H1 (cell line): ENCODE measurements around the gene CCDC93. TPM values are rescaled to one million over a fixed set of nuclear protein-coding genes. Genes with fewer than 3 reads are reported as not detected.

Source experiments
- CTCF ChIA-PET: fragments of 300-600 bp; sonication (Branson Sonifier 250); formaldehyde crosslinking; loops from one replicate; lab custom pipeline; 2021; ENCODE audit not compliant: partially characterized antibody; lab: Charles Lee
- POLR2A ChIA-PET: fragments of 300-600 bp; sonication (Branson Sonifier 250); formaldehyde crosslinking; loops from one replicate; lab custom pipeline; 2021; ENCODE audit warnings: inconsistent platforms; ENCODE audit not compliant: partially characterized antibody; lab: Charles Lee
- DNase-seq, 2 experiments: peaks; one replicate each; pipeline versions ENCODE4 v3.0.0 to v3.0.0-alpha.2; 2010 to 2022; ENCODE audit warnings: low spot score in 2 of 2, low read depth in 1 of 2, mixed read lengths in 1 of 2
- FAIRE-seq: peaks from 2 replicates; lab custom pipeline; 2011; peaks lifted over from hg19 to GRCh38; lab: Jason Lieb, UNC
- H2AFZ ChIP-seq: 2 replicates; pipeline ENCODE4 v1.8.1; 2012; ENCODE audit warnings: low read length, inconsistent platforms
- H2AK5ac ChIP-seq: 2 replicates; pipeline ENCODE4 v1.6.1; 2013; ENCODE audit warnings: low read depth, low read length
- H2BK120ac ChIP-seq: replicated peaks from 2 replicates; pipeline ENCODE3; 2013; ENCODE audit warnings: low read depth, low read length, inconsistent platforms
- H2BK12ac ChIP-seq: 2 replicates; pipeline ENCODE4 v1.6.1; 2013; ENCODE audit warnings: low read depth, low read length
- H2BK15ac ChIP-seq: 2 replicates; pipeline ENCODE4 v1.6.1; 2013; ENCODE audit warnings: low read length
- H2BK20ac ChIP-seq: 2 replicates; pipeline ENCODE4 v1.6.1; 2013; ENCODE audit warnings: low read length
- H2BK5ac ChIP-seq: 2 replicates; pipeline ENCODE4 v1.6.1; 2013; ENCODE audit warnings: low read depth, low read length
- H3K14ac ChIP-seq: 2 replicates; pipeline ENCODE4 v1.6.1; 2013; ENCODE audit warnings: inconsistent platforms; ENCODE audit not compliant: insufficient read length
- H3K18ac ChIP-seq: 2 replicates; pipeline ENCODE4 v1.6.1; 2013; ENCODE audit warnings: low read length; ENCODE audit errors: extremely low read depth
- H3K23ac ChIP-seq: 2 replicates; pipeline ENCODE4 v1.6.1; 2013; ENCODE audit warnings: inconsistent platforms; ENCODE audit not compliant: insufficient read length
- H3K23me2 ChIP-seq: 2 replicates; pipeline ENCODE4 v1.6.1; 2013; ENCODE audit warnings: low read depth, low read length
- H3K27ac ChIP-seq: 2 replicates; pipeline ENCODE4 v1.6.1; 2011; ENCODE audit warnings: low read depth, low read length, inconsistent platforms
- H3K27me3 ChIP-seq, 4 experiments: replicated peaks in 1 of 4; 1 replicate in 1 of 4; 2 replicates in 3 of 4; pipeline versions ENCODE4 v1.6.1 to v1.8.1; 2011 to 2013; ENCODE audit warnings: low read length in 3 of 4, mild to moderate bottlenecking in 3 of 4, inconsistent platforms in 2 of 4, mixed read lengths in 2 of 4, moderate library complexity in 1 of 4; ENCODE audit not compliant: control insufficient read depth in 3 of 4, insufficient read depth in 3 of 4; ENCODE audit errors: extremely low read depth in 1 of 4
- H3K36me3 ChIP-seq, 4 experiments: 2 replicates each; pipeline versions ENCODE4 v1.6.1 to v1.8.1; 2011 to 2013; ENCODE audit warnings: mild to moderate bottlenecking in 4 of 4, low read length in 3 of 4, moderate library complexity in 2 of 4, control low read depth in 1 of 4, inconsistent platforms in 1 of 4; ENCODE audit not compliant: insufficient read depth in 4 of 4, control insufficient read depth in 2 of 4
- H3K4ac ChIP-seq: replicated peaks from 2 replicates; pipeline ENCODE3; 2013; ENCODE audit warnings: low read length, low read depth, mixed read lengths, inconsistent platforms; ENCODE audit not compliant: insufficient read length
- H3K4me1 ChIP-seq, 4 experiments: replicated peaks in 1 of 4; 1 replicate in 1 of 4; 2 replicates in 3 of 4; pipeline versions ENCODE4 v1.6.1 to v1.8.1; 2011 to 2013; ENCODE audit warnings: low read length in 3 of 4, inconsistent platforms in 2 of 4, mixed read lengths in 1 of 4; ENCODE audit not compliant: insufficient read depth in 4 of 4, control insufficient read depth in 3 of 4
- H3K4me2 ChIP-seq, 2 experiments: 2 replicates each; pipeline versions ENCODE4 v1.6.1 to v1.8.1; 2011 to 2013; ENCODE audit warnings: low read depth in 2 of 2, low read length in 2 of 2, control low read depth in 1 of 2, inconsistent platforms in 1 of 2, mild to moderate bottlenecking in 1 of 2; ENCODE audit not compliant: insufficient read depth in 1 of 2
- H3K4me3 ChIP-seq, 4 experiments: fragments of 200-600, 300-600 bp in 1 of 4; sonication (generic), shearing (Covaris generic), sonication (Bioruptor Twin) in 1 of 4; 2 replicates each; pipeline versions ENCODE4 v1.5.1 to v1.8.1; 2011 to 2016; ENCODE audit warnings: low read length in 4 of 4, low read depth in 3 of 4, control low read depth in 2 of 4, inconsistent platforms in 2 of 4, mild to moderate bottlenecking in 2 of 4, mixed read lengths in 1 of 4, moderate library complexity in 1 of 4; ENCODE audit not compliant: insufficient read depth in 2 of 4; ENCODE audit errors: extremely low read depth in 1 of 4
- H3K56ac ChIP-seq: replicated peaks from 2 replicates; pipeline ENCODE3; 2013; ENCODE audit warnings: low read depth, mild to moderate bottlenecking, mixed read lengths, low read length, inconsistent platforms; ENCODE audit not compliant: insufficient read length
- H3K79me1 ChIP-seq: 2 replicates; pipeline ENCODE4 v1.6.1; 2013; ENCODE audit warnings: low read depth, low read length, control low read depth
- H3K79me2 ChIP-seq, 2 experiments: 2 replicates each; pipeline versions ENCODE4 v1.6.1 to v1.8.1; 2012 to 2013; ENCODE audit warnings: low read length in 2 of 2, mild to moderate bottlenecking in 2 of 2, inconsistent platforms in 1 of 2; ENCODE audit not compliant: insufficient read depth in 2 of 2, control insufficient read depth in 1 of 2
- H3K9ac ChIP-seq, 4 experiments: replicated peaks in 1 of 4; 1 replicate in 1 of 4; 2 replicates in 3 of 4; pipeline versions ENCODE4 v1.6.1 to v1.8.1; 2011 to 2013; ENCODE audit warnings: low read depth in 3 of 4, low read length in 3 of 4, control low read depth in 2 of 4, mild to moderate bottlenecking in 2 of 4, moderate library complexity in 2 of 4, inconsistent platforms in 1 of 4; ENCODE audit errors: extremely low read depth in 1 of 4
- H3K9me3 ChIP-seq, 2 experiments: 2 replicates each; pipeline versions ENCODE4 v1.6.1 to v1.8.1; 2012 to 2013; ENCODE audit warnings: mild to moderate bottlenecking in 2 of 2, moderate library complexity in 2 of 2, control low read depth in 1 of 2, inconsistent platforms in 1 of 2, low read depth in 1 of 2, low read length in 1 of 2, mixed read lengths in 1 of 2; ENCODE audit not compliant: insufficient read depth in 2 of 2
- H4K20me1 ChIP-seq, 2 experiments: replicated peaks in 1 of 2; 2 replicates each; pipeline versions ENCODE3 to v1.8.1; 2011 to 2013; ENCODE audit warnings: inconsistent platforms in 2 of 2, low read length in 2 of 2, mild to moderate bottlenecking in 1 of 2; ENCODE audit not compliant: insufficient read depth in 2 of 2, control insufficient read depth in 1 of 2
- H4K5ac ChIP-seq: 2 replicates; pipeline ENCODE4 v1.6.1; 2013; ENCODE audit warnings: low read length, low read depth, mixed read lengths, inconsistent platforms; ENCODE audit not compliant: insufficient read length
- H4K8ac ChIP-seq: 2 replicates; pipeline ENCODE4 v1.8.0; 2013; ENCODE audit warnings: mild to moderate bottlenecking, moderate library complexity, low read length, inconsistent platforms; ENCODE audit not compliant: insufficient read depth; ENCODE audit errors: extremely low read depth
- H4K91ac ChIP-seq: replicated peaks from 2 replicates; pipeline ENCODE3; 2013; ENCODE audit warnings: low read length, mixed read lengths, inconsistent platforms; ENCODE audit not compliant: insufficient read length
- ASH2L ChIP-seq: fragments of 200-600, 300-600 bp; sonication (generic); IDR thresholded peaks from one replicate; pipeline ENCODE4 v1.7.1; 2017; ENCODE audit warnings: low read length
- ATF2 ChIP-seq: IDR thresholded peaks from 2 replicates; pipeline ENCODE4 v1.6.1; 2012; ENCODE audit warnings: low read length, inconsistent platforms
- CBX5 ChIP-seq: fragments of 300-800, 300-1000 bp; sonication (generic); IDR thresholded peaks from 2 replicates; pipeline ENCODE4 v1.7.1; 2016; ENCODE audit warnings: antibody characterized with exemption, low read length, low read depth
- FOSL1 ChIP-seq: IDR thresholded peaks from 2 replicates; pipeline ENCODE4 v1.6.1; 2011; ENCODE audit warnings: mild to moderate bottlenecking, low read depth, low read length, moderate library complexity; ENCODE audit not compliant: insufficient read depth
- GTF2F1 ChIP-seq: IDR thresholded peaks from 2 replicates; pipeline ENCODE4 v1.6.1; 2012; ENCODE audit warnings: low read depth, low read length, improper control_type of control experiment, borderline replicate concordance
- KDM4A ChIP-seq: IDR thresholded peaks from one replicate; pipeline ENCODE4 v1.7.1; 2012; ENCODE audit warnings: low read depth, mild to moderate bottlenecking, moderate library complexity, low read length, inconsistent platforms; ENCODE audit not compliant: severe bottlenecking
- MAFK ChIP-seq: IDR thresholded peaks from 2 replicates; pipeline ENCODE4 v1.6.1; 2012; ENCODE audit warnings: low read depth, mild to moderate bottlenecking, improper control_type of control experiment, low read length
- MAX ChIP-seq: IDR thresholded peaks from 2 replicates; pipeline ENCODE4 v1.6.1; 2012; ENCODE audit warnings: inconsistent platforms
- POLR2AphosphoS5 ChIP-seq: IDR thresholded peaks from 2 replicates; pipeline ENCODE4 v1.6.1; 2011; ENCODE audit warnings: low read depth, low read length
- POU5F1 ChIP-seq: IDR thresholded peaks from 2 replicates; pipeline ENCODE4 v1.6.1; 2011; ENCODE audit warnings: low read depth, mild to moderate bottlenecking, low read length, moderate library complexity
- SAP30 ChIP-seq: fragments of 300-600 bp; sonication (generic); IDR thresholded peaks from 2 replicates; pipeline ENCODE4 v1.7.1; 2012; ENCODE audit warnings: low read length, moderate library complexity, mild to moderate bottlenecking, inconsistent platforms; ENCODE audit not compliant: insufficient read depth, insufficient replicate concordance
- SP4 ChIP-seq: IDR thresholded peaks from 2 replicates; pipeline ENCODE4 v1.6.1; 2012; ENCODE audit warnings: low read length, inconsistent platforms
- ZNF274 ChIP-seq: IDR thresholded peaks from 2 replicates; pipeline ENCODE4 v1.7.0; 2012; ENCODE audit warnings: low read length, borderline replicate concordance; ENCODE audit errors: extremely low read depth
- WGBS, 2 experiments: shearing (Covaris generic) in 1 of 2; methylation state at CpG; one replicate each; pipeline versions ENCODE4 v1.1.6 to v1.1.7; 2013 to 2015; ENCODE audit warnings: low lambda C conversion rate in 2 of 2, mixed read lengths in 2 of 2, inconsistent platforms in 1 of 2, low coverage in 1 of 2, missing lambda C conversion rate in 1 of 2; ENCODE audit not compliant: insufficient replicate concordance in 2 of 2, insufficient coverage in 1 of 2, insufficient read length in 1 of 2; ENCODE audit errors: extremely low coverage in 1 of 2, missing lambda C conversion rate in 1 of 2; 5-methylcytosine and 5-hydroxymethylcytosine counted together
- polyA plus RNA-seq, 7 experiments: library from polyadenylated mRNA; depleted of rRNA in 3 of 7; stranded (reverse) in 5 of 7; unstranded in 2 of 7; fragments of >200 nt in 5 of 7; fragments of 200-250 nt in 2 of 7; gene quantifications; 1 replicate in 5 of 7; 2 replicates in 1 of 7; 4 replicates in 1 of 7; pipeline versions ENCODE4 v1.2.1 to v1.2.3, GENCODE V29; 2011 to 2013; ENCODE audit warnings: missing spikeins in 2 of 7, mixed read lengths in 2 of 7
- total RNA-seq: library from RNA; stranded (reverse); fragmentation: NEBNext Ultra II Directional; extraction: Animal tissue kit (Norgen Biotek cat#: 25700); gene quantifications from 2 replicates; pipeline ENCODE4 v1.2.1, GENCODE V29; 2021

The CCDC93 gene
- total and polyA plus RNA-seq, 2 of the 8 experiments (the other 6 are each of a cell fraction or from before 2014, with no cell fraction given): 5.5 to 18.0 TPM

- H4K20me1 ChIP-seq: no peaks in the 10 kb centered on the region
- H3K23me2 ChIP-seq: no peaks in the 10 kb centered on the region
- H3K4me1 ChIP-seq: no peaks in the 10 kb centered on the region
- H3K9ac ChIP-seq: no peak overlapping the region
- H4K91ac ChIP-seq: no peak overlapping the region
- DNase-seq: no peak
- H3K9me3 ChIP-seq: no peaks in the 10 kb centered on the region
- H3K36me3 ChIP-seq: no peaks in the 10 kb centered on the region
- no peaks in the 10 kb centered on the region for H3K79me1 ChIP-seq
- H3K27me3 ChIP-seq: no peaks in the 10 kb centered on the region
- no peak overlapping the region for H2BK5ac ChIP-seq
- no peak overlapping the region for H3K4me3 ChIP-seq
- H4K5ac ChIP-seq: no peak overlapping the region
- no peak overlapping the region for H3K27ac ChIP-seq
- no peak overlapping the region for H2BK12ac ChIP-seq
- ChIA-PET POLR2A (interaction anchor here (1.2 kb wide), 1 partner anchor 15 kb away, joined by 3 read pairs; no protein-coding TSS in a partner anchor), CTCF (interaction anchor here (0.6 kb wide), 1 partner anchor 975 kb away, joined by 3 read pairs; no protein-coding TSS in a partner anchor)
- FAIRE-seq: no peak
- no peaks in the 10 kb centered on the region for H3K79me2 ChIP-seq
- no peak overlapping the region for H2AFZ ChIP-seq
- H3K4me2 ChIP-seq: no peak overlapping the region
- no peak overlapping the region for H2BK120ac ChIP-seq
- H3K4ac ChIP-seq: no peak overlapping the region
- no peak overlapping the region for H3K14ac ChIP-seq
- WGBS, 2 experiments: 100% methylated on average over 1 of the region's 1 CpG; no CpG with 5 or more reads in 1 of the 2 experiments
- H3K23ac ChIP-seq: no peak overlapping the region
- no peak overlapping the region for H2AK5ac ChIP-seq
- no peak overlapping the region for H4K8ac ChIP-seq
- no peak overlapping the region for H2BK15ac ChIP-seq
- no peak overlapping the region for H3K56ac ChIP-seq
- no peak overlapping the region for H2BK20ac ChIP-seq
- H3K18ac ChIP-seq: no peak overlapping the region
- TF ChIP-seq ZNF274: no peak
- TF ChIP-seq SAP30: no peak
- no peak for TF ChIP-seq SP4
- no peak for TF ChIP-seq POU5F1
- TF ChIP-seq MAFK: no peak
- TF ChIP-seq ATF2: no peak
- TF ChIP-seq MAX: no peak
- TF ChIP-seq KDM4A: no peak
- TF ChIP-seq FOSL1: no peak
- TF ChIP-seq CBX5: no peak
- no peak for TF ChIP-seq POLR2AphosphoS5
- no peak for TF ChIP-seq GTF2F1
- TF ChIP-seq ASH2L: no peak
These were observed 138.1 kb downstream of the CCDC93 start for GRCh38 chr2:117875786-117876185.
